Measurements from ENCODE around the gene MYL12A.
"Not testable (repeated sequence)": the region's sequence is repeated elsewhere in the genome, so short reads cannot be mapped to it uniquely, and the experiment has no call there.

Gene MYL12A

DNA sequence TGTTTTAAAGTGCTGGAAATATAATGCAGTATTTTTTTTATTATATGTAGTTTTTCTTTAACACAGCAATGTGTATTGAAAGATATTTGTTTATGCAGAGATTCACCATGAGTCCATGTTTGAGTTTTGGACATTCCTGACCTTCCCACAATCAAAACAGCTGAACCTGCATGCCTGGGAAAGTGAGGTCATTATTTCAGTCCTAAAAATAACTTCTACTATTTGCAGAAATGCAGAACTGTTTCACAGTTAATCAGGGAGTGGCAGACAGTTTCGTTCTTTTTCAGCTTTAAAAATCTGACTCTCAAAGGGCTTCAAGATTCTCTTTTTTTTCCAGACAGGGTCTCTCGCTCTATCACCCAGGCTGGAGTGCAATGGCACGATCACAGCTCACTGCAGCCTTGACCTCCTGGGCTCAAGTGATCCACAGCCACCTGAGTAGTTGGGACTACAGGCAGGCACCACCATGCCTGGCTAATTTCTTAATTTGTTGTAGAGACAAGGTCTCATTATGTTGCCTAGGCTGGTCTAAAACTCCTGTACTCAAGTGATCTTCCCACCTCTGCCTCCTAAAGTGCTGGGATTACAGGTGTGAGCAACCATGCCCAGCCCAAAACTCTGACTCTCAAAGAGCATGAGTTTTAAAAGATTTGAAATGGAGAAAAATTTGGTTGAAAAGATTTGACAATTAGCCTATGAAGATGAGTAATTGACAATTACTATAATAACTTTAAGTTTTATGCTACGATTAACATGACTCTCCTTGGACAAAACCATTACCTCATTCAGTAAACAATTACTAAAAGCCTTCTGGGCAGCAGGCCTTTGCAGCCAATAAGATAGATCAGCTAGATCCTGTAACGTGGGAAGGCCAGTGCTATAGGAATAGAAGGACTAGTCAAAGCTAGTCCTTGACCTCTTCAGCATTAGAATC, 9.4 kb downstream of the MYL12A start:
- peak; percentile 78 for DNase-seq

DNA sequence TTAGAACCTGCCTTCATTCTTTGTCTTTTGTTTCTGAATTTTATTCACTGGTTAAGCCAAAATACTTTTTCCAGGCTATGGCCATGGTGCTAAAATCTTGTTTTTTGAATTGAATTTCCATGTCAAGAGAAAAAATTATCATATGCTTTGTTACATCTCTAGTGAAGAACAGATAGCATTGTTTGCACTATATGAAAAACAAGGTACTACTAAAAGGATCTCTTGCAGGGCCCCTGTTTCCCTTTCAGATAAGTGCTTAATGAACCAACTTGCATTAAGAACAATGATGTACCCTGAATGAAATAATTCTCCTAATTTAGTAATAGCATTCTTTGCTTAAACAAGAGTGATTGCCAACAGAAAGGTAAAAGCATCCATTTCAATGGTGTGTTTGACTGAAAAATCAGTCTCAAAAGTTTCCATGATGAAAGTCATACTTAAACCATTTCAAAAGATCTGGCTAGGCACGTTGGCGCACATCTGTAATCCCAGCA, 10.1 kb downstream of the MYL12A start:
- no peak for DNase-seq

DNA sequence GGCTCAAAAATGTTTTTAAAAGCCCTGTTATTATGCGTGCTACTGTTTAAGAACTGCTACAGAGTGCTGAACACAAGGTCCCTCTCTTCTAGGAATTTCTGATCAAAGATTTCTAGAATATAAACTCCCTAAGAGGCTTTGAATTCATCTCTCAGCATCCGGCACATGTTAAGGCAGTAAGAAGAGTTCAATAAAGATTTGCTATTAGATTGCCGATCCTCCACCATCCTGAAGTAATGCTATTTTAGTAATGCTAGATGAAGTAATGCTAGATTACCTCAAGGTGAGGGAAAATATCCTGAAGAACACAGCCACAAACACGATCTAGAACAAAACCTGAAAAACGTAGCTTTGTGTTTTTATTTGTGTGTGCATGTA, 13.4 kb downstream of the MYL12A start:
- DNase-seq, result peak; percentile 69

DNA sequence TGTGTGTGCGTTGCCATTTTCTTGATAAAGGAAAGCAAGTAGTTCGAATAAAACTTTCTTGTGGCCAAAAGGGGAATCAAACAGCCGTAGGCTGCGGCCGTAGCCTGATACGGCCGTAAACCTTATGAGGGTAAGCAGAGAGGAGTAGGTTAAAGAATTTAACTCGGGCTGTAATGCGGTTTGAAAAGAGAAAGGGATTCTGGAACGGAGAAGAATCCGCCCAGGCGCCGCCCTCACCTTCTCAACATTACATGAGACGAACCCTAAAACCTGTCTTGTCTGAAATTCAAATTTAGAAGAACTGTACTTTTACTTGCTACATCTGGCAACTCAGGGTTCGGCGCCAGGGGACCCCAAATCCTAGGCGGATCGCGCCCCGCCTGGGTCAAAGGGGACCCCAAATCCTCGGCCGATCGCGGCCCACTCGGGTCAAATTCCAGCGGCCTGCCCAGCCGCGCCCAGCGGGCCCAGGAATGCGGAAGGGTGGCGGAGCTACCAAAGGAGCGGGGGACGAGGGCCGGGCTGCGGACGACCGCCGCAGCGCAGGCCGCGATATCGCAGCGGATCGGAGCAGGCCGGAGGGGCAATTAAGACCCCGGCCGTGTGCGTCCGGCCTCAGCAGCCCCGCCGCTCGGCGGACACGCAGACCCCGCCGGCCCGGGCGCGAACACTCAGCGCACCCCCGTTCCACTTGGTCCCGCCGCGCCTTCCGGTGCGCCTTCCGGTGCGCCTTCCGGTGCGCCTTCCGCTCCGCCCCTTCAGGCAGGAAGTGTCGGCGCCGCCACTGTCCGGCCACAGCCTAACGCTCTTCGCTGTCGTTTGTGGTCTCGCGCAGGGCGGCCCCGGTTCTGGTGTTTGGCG, 14.0 kb downstream of the MYL12A start, which contains the start of gene MYL12B:
MYL12B (plus strand) TSS at position 761 of the 861 bp plus-strand sequence. CDS start 10,766 bp downstream, outside the sequence.
- peak; percentile 87 for DNase-seq

DNA sequence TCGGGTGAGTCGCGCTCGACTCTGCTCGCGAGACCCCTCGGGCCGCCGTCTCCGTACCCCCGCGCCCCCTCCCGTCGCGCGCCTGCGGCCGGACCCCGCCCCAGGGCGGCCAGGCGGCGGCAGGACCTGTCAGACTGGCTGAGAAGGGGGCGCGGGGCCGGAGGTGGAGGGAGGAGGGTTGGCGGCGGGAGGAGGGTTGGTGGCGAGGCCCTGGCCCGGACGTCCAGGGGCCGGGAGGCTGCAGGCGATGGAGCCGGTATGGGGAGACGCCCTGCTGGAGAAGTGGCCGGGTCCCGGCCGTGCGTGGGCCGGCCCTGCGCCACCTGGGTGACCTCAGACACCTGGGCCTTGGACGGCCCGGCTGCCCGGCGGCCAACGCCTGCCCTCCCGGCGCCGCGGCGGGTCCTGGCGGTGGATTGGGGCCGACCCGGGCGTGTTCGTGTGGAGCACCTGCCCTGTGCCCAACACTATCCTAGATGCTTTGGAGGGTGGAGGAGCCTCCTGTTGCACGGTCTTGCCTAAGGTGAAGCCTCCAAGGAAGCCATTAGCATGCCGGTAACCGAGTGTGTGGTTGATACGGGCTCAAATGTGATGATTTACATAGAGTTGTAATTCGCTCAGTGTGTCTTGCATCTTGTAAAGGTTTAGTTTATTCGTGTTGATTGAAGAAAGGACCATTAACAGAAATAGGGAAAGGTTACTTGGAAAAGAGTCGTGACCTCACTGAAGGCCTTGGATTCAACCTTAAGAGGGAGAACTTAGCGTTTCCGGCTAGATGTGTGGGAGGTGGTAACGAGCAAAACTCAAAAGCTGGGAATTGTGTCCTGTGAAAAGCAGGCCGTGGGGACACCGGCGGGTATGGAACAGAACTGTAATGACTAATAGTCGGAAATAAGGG, 14.9 kb downstream of the MYL12A start:
- peak; percentile 76 for DNase-seq

DNA sequence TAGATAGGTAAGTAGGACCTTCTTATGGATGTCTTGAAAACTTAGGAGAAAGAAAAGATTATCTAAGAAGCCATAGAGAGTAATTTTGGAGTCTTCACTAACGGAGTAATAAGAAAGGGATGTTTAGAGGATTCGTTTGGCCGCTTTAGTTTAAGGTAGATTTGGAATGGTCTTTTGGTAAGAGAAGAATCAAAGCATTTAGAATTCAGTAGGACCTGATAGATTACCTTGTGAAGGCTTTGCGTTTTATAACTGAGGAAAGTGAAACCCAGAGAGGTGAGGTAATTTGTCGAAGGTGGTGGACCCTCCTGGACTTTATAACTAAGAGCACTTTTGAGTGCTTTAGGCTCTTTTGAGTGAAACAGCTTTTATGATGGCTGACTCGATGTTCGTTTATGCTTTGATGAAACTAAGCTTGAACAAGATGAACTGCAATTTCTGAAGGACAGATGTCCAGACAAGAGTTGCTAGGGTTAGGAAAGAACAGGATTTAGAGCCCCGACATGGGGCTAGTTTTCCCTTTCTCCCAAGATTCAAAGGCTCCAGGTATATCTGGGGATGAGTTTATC, 15.6 kb downstream of the MYL12A start:
- no peak for DNase-seq

DNA sequence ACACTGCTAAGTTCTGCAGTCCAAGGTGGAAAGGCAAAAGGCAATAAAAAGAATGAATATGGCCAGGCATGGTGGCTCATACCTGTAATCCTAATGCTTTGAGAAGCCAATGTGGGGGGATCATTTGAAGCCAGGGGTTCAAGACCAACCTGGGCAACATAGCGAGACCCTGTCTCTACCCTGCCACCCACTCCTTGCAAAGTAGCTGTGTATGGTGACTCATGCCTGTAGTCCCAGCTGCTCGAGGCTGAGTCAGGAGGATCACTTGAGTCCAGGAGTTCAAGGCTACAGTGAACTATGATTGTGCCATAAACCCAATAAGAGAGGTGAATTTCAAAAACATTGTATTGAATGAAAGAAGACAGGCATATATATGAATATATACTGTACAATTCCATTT, 16.8 kb downstream of the MYL12A start:
- DNase-seq, result no peak

GRCh38 chr18:3265564-3266033, 18.0 kb downstream of the MYL12A start:
- DNase-seq, result peak; percentile 56

- no peak for DNase-seq
These were observed 18.5 kb downstream of the MYL12A start for GRCh38 chr18:3266062-3266608.

DNA sequence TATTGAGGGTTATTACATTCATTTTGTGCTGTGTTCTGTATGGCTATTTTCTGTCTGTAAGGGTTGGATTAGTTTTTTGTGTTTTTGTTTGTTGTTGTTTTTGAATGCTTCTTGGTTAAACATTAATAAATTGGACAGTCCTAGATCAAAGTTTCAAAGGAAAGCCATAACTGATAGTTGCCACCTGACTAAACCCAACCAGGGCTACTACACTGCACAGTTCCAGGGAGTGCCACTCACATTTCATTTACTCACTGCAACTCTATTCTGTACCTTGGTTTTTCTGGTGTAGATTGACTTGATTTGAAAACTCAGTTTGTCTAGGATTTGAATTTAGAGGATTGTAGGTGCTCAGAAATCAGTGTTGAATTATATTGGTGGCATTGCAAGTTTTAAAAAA, 20.7 kb downstream of the MYL12A start:
- DNase-seq, result no peak

DNA sequence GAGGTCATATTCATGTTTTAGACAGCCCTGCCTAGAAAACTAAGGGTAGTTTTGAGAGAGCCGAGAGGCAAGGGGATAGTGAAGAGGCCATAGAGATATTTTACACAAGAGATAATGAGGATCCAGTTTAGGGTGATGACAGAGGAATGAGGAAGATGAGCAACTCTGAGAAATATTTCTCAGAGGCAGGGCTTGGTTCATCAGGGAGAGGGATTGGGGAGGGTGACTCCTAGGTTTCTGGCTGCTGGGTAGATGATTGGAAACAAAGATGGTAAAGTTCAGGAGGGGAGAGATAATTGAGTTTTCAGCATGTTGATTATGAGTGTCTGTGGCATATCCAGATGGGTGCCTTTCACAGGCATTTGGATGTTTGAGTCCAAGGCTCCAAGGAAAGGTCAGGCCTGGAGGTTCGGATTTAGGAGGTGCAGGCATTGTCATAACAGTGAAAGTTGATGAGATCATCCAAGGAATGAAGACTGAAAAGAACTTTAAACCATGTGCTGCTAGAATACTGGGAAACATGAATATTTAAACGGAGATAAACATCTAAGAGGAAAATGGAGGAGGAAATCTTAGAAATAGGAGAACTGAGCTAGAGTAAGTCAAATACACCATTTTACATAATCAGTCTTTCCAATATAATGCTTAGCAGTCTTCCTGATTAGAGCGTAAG, 21.8 kb downstream of the MYL12A start:
- DNase-seq, result peak; percentile 32

GRCh38 chr18:3269914-3270299, 22.3 kb downstream of the MYL12A start:
- no peak for DNase-seq

DNA sequence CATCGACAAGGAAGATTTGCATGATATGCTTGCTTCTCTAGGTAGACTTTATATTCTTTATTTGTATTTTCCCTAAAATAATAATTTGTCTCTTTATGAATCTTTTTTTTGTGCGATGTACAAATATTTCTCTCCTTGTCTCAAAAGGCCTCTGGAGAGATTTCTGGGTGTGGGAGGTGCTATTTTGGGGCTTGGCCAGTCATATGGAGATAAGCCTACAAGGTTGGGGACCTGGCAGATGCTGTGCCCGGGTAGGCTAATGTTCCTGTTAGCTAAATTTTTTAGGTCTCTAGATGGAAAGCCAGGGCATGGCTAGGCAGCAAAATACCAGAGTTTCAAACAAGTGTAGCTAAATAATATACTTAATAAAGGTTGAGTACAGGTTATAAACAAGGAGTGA, 25.4 kb downstream of the MYL12A start:
- DNase-seq, result no peak

GRCh38 chr18:3277643-3278213, 30.1 kb downstream of the MYL12A start:
- DNase-seq, result not testable (repeated sequence)

- DNase-seq, result no peak
These were observed 31.9 kb downstream of the MYL12A start for GRCh38 chr18:3279201-3280185.

DNA sequence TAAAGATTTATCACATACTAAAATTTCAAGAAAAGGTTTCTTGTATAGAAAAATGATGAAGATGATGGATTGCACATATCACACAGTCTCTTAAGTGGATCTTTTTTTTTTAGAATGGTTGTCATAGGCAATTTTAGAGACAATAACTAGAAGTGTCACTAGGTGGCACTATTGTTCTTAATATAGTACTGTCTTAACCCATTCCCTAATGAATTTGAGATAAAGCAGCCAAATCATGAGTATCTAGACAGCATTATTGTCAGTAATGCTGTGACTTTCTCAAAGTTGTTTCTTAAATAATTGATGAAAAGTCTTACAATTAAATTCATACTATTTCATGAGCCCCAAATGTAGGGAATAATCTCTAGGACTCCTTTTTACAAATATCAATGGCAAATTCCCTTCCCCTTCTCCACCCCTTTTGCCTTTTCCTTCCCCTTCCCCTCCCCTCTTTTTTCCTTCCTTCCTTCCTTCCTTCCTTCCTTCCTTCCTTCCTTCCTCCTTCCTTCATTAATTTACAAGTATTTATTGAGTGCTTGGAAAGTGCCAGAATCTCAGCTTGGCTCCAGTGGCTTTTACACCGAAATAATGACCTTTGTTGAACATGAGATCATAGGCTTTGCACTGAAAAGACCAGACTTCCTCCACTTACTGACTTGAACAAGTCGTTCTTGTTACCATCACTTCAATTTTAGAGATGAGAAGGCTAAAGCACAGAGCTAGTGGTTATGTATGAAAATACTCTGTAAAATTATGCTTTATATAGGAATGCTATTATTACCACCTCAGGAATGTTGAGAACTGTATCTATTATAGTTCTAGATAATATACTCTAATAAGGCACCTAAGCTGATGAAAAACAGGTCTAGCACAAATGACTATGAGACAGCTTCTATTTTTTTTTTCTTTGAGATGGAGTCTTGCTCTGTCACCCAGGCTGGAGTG, 34.1 kb downstream of the MYL12A start:
- peak; percentile 86 for DNase-seq

DNA sequence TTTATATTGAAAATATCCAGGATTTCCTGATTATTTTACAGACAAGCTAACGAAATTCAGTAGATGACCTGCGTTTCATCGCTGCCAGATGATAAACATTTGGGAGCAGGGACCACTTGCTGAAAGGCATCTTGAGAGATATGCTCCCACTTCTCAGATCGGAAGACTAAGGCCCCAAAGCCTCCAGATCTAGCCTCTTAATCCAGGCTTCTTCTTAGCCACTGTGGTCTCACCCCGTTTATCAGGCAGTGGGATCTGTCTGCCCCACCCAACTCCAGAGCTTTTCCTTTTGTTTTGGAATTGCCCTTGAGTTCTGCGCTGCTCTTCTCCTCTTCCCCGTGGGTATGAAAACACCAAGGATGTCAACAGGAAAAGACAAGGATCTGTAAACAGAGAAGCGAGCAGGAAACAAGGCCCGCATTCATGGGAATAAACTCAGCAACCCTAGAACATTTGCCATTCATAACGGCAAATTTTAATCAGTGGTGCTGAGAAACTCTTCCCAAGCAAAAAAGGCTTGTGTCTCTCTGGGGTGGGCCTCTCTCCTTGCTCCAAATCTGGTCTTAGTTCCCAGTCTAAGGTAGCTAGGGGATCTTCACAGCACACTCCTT, 35.8 kb downstream of the MYL12A start:
- DNase-seq, result no peak

DNA sequence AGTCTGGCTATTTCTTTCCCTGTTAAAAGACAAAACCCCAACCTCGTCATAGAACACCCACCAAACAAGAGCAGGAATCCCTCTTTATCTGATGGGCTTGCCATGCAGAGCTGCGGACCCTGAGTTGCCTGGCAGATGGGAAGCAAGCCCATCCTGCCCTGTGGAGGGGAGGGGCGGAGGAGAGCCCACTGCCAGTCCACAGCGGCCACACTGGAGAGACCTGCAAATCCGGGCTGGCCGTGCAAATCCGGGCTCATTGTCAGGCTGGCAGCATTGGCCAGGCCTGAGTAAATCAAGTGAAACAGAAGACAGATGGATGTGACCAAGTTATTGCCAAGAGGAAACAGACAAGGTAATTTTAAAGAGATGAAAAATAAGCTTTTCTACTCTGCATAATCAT, 36.3 kb downstream of the MYL12A start:
- no peak for DNase-seq
